Activated T-cell treated with anti-CD3 and anti-CD28 coated beads, Interleukin-2, amount 50 U/mL, for 72 hours (primary cell): ENCODE measurements around the gene KIF21A. TPM values are rescaled to one million over a fixed set of nuclear protein-coding genes. Genes with fewer than 3 reads are reported as not detected.
"Not testable (repeated sequence)": the region's sequence is repeated elsewhere in the genome, so short reads cannot be mapped to it uniquely, and the experiment has no call there.

Experiments
- ATAC-seq, 2 donors: fragments of 150-1000 bp; cut with Tn5 transposase; replicated peaks in 1 of 2; 2 replicates each; pipeline ENCODE4 v1.10.0; 2021; ENCODE audit warnings: moderate library complexity in 2 of 2, mild to moderate bottlenecking in 1 of 2
- DNase-seq, 2 donors: peaks; one replicate each; pipeline ENCODE4 v3.0.0; 2021 to 2022; ENCODE audit warnings: mixed read lengths in 1 of 2
- H3K27ac Mint-ChIP-seq: one replicate; pipeline ENCODE4 v1.8.0; 2022; ENCODE audit warnings: mild to moderate bottlenecking, moderate library complexity, mixed read lengths
- H3K27me3 Mint-ChIP-seq: one replicate; pipeline ENCODE4 v1.8.0; 2022; ENCODE audit warnings: low read depth, mixed read lengths
- H3K36me3 Mint-ChIP-seq, 2 donors: one replicate each; pipeline ENCODE4 v1.8.0; 2022; ENCODE audit warnings: mixed read lengths in 2 of 2, mild to moderate bottlenecking in 1 of 2; ENCODE audit not compliant: insufficient read depth in 2 of 2
- H3K4me1 Mint-ChIP-seq: one replicate; pipeline ENCODE4 v1.8.0; 2022; ENCODE audit warnings: low read depth, mixed read lengths
- H3K4me3 Mint-ChIP-seq, 2 donors: one replicate each; pipeline ENCODE4 v1.8.0; 2022; ENCODE audit warnings: mild to moderate bottlenecking in 2 of 2, mixed read lengths in 2 of 2, moderate library complexity in 2 of 2
- H3K9me3 Mint-ChIP-seq, 2 donors: one replicate each; pipeline ENCODE4 v1.8.0; 2022; ENCODE audit warnings: mixed read lengths in 2 of 2
- total RNA-seq, 2 donors: library from RNA; stranded (reverse); gene quantifications; one replicate each; pipeline ENCODE4 v1.2.3, GENCODE V29; 2022

Gene KIF21A
- 10 to 100 TPM; 24.8 to 26.4 TPM for total RNA-seq

GRCh38 chr12:39443081-39443928, at the start of gene KIF21A:
Gene KIF21A, minus strand, starts transcription at chr12:39443120. Its CDS starts 150 bp downstream, at chr12:39442970.
- H3K36me3 Mint-ChIP-seq = peaks cover 0 to 4% of the 10 kb centered on the region in 2 donors
- ATAC-seq = peak; percentile 95 to 96
- H3K4me1 Mint-ChIP-seq = peaks cover 22% of the 10 kb centered on the region
- peak within 1 kb of the TSS; percentile 98 to 99 for H3K4me3 Mint-ChIP-seq
- H3K27me3 Mint-ChIP-seq = peaks cover 7% of the 10 kb centered on the region
- peak; percentile 92 for DNase-seq
- H3K9me3 Mint-ChIP-seq = no peaks in the 10 kb centered on the region
- peak within 1 kb of the TSS; percentile 97 for H3K27ac Mint-ChIP-seq

- DNase-seq (no peak), ATAC-seq (no peak)
- no peaks in the 10 kb centered on the region for H3K4me1 Mint-ChIP-seq
- peaks cover 0 to 1% of the 10 kb centered on the region in 2 donors for H3K9me3 Mint-ChIP-seq
- no peak overlapping the region for H3K4me3 Mint-ChIP-seq
- H3K36me3 Mint-ChIP-seq = no peaks in the 10 kb centered on the region
- H3K27ac Mint-ChIP-seq = no peak overlapping the region
- no peaks in the 10 kb centered on the region for H3K27me3 Mint-ChIP-seq
Observed at GRCh38 chr12:39490500-39491282, 47.8 kb upstream of the KIF21A start.

- no peak overlapping the region for H3K4me3 Mint-ChIP-seq
- no peak for DNase-seq
- H3K4me1 Mint-ChIP-seq = no peaks in the 10 kb centered on the region
- H3K27me3 Mint-ChIP-seq = no peaks in the 10 kb centered on the region
- no peak for ATAC-seq
- H3K9me3 Mint-ChIP-seq = peaks cover 0 to 4% of the 10 kb centered on the region in 2 donors
- H3K27ac Mint-ChIP-seq = no peak overlapping the region
- H3K36me3 Mint-ChIP-seq = peaks cover 1 to 7% of the 10 kb centered on the region in 2 donors
Observed at GRCh38 chr12:39483597-39483996, 40.7 kb upstream of the KIF21A start.

GRCh38 chr12:39483042-39483441, 40.1 kb upstream of the KIF21A start:
- no peak overlapping the region for H3K4me3 Mint-ChIP-seq
- peaks cover 1 to 7% of the 10 kb centered on the region in 2 donors for H3K36me3 Mint-ChIP-seq
- ATAC-seq = no peak
- no peak for DNase-seq
- peaks cover 0 to 4% of the 10 kb centered on the region in 2 donors for H3K9me3 Mint-ChIP-seq
- H3K4me1 Mint-ChIP-seq = no peaks in the 10 kb centered on the region
- no peak overlapping the region for H3K27ac Mint-ChIP-seq
- no peaks in the 10 kb centered on the region for H3K27me3 Mint-ChIP-seq

GRCh38 chr12:39476894-39477293, 34.0 kb upstream of the KIF21A start:
- no peak overlapping the region for H3K4me3 Mint-ChIP-seq
- H3K9me3 Mint-ChIP-seq = peaks cover 2 to 7% of the 10 kb centered on the region in 2 donors
- no peak overlapping the region for H3K27ac Mint-ChIP-seq
- no peaks in the 10 kb centered on the region for H3K27me3 Mint-ChIP-seq
- H3K36me3 Mint-ChIP-seq = peaks cover 7 to 10% of the 10 kb centered on the region in 2 donors
- H3K4me1 Mint-ChIP-seq = no peaks in the 10 kb centered on the region
- DNase-seq (no peak), ATAC-seq (no peak)

- H3K9me3 Mint-ChIP-seq = peaks cover 2 to 7% of the 10 kb centered on the region in 2 donors
- H3K27ac Mint-ChIP-seq = no peak overlapping the region
- no peaks in the 10 kb centered on the region for H3K27me3 Mint-ChIP-seq
- no peak overlapping the region for H3K4me3 Mint-ChIP-seq
- peaks cover 7 to 10% of the 10 kb centered on the region in 2 donors for H3K36me3 Mint-ChIP-seq
- ATAC-seq = no peak
- H3K4me1 Mint-ChIP-seq = no peaks in the 10 kb centered on the region
- DNase-seq = no peak
Observed at GRCh38 chr12:39476121-39476520, 33.2 kb upstream of the KIF21A start.

- not testable (repeated sequence) for H3K9me3 Mint-ChIP-seq, H3K36me3 Mint-ChIP-seq, ATAC-seq, H3K4me3 Mint-ChIP-seq, H3K27ac Mint-ChIP-seq, H3K4me1 Mint-ChIP-seq, H3K27me3 Mint-ChIP-seq, DNase-seq
Observed at GRCh38 chr12:39475136-39475535, 32.2 kb upstream of the KIF21A start.

GRCh38 chr12:39467432-39467870, 24.5 kb upstream of the KIF21A start:
- ATAC-seq = peak; percentile 91 to 98
- Mint-ChIP-seq H3K36me3 (peaks cover 0 to 1% of the 10 kb centered on the region in 2 donors), H3K9me3 (peaks cover 1 to 2% of the 10 kb centered on the region in 2 donors)

GRCh38 chr12:39464976-39465695, 22.2 kb upstream of the KIF21A start:
- no peak for ATAC-seq

More at GRCh38 chr12:39467432-39467870, 24.5 kb upstream of the KIF21A start:
- peak overlapping the region; percentile 89 for H3K27ac Mint-ChIP-seq
- peak; percentile 15 to 16 for DNase-seq
- peak overlapping the region; percentile 29 to 84 for H3K4me3 Mint-ChIP-seq
- H3K27me3 Mint-ChIP-seq = no peaks in the 10 kb centered on the region
- peaks cover 13% of the 10 kb centered on the region for H3K4me1 Mint-ChIP-seq

GRCh38 chr12:39461059-39461458, 18.1 kb upstream of the KIF21A start:
- H3K9me3 Mint-ChIP-seq = no peaks in the 10 kb centered on the region
- H3K36me3 Mint-ChIP-seq = no peaks in the 10 kb centered on the region
- no peaks in the 10 kb centered on the region for H3K4me1 Mint-ChIP-seq
- DNase-seq (no peak), ATAC-seq (no peak)
- no peak overlapping the region for H3K4me3 Mint-ChIP-seq
- no peak overlapping the region for H3K27ac Mint-ChIP-seq
- H3K27me3 Mint-ChIP-seq = no peaks in the 10 kb centered on the region

More at GRCh38 chr12:39464976-39465695, 22.2 kb upstream of the KIF21A start:
- H3K36me3 Mint-ChIP-seq = peaks cover 0 to 1% of the 10 kb centered on the region in 2 donors
- peak overlapping the region; percentile 60 for H3K27ac Mint-ChIP-seq
- peaks cover 13% of the 10 kb centered on the region for H3K4me1 Mint-ChIP-seq
- no peaks in the 10 kb centered on the region for H3K9me3 Mint-ChIP-seq
- H3K27me3 Mint-ChIP-seq = no peaks in the 10 kb centered on the region
- DNase-seq = no peak
- H3K4me3 Mint-ChIP-seq = no peak overlapping the region

- H3K27ac Mint-ChIP-seq = no peak overlapping the region
- no peak overlapping the region for H3K4me3 Mint-ChIP-seq
- ATAC-seq (no peak), DNase-seq (no peak)
- H3K36me3 Mint-ChIP-seq = no peaks in the 10 kb centered on the region
- no peaks in the 10 kb centered on the region for H3K4me1 Mint-ChIP-seq
- H3K9me3 Mint-ChIP-seq = no peaks in the 10 kb centered on the region
- no peaks in the 10 kb centered on the region for H3K27me3 Mint-ChIP-seq
Observed at GRCh38 chr12:39459027-39459434, 16.1 kb upstream of the KIF21A start.

GRCh38 chr12:39451977-39452376, 9.1 kb upstream of the KIF21A start:
- Mint-ChIP-seq H3K4me1 (no peaks in the 10 kb centered on the region), H3K27me3 (no peaks in the 10 kb centered on the region), H3K36me3 (no peaks in the 10 kb centered on the region), H3K27ac (no peak overlapping the region), H3K4me3 (no peak overlapping the region), H3K9me3 (no peaks in the 10 kb centered on the region)
- DNase-seq (no peak), ATAC-seq (no peak)
